Measurements from ENCODE around the gene CLSTN2. TPM values are rescaled to one million over a fixed set of nuclear protein-coding genes. Genes with fewer than 3 reads are reported as not detected.

CLSTN2 gene
- total RNA-seq, 4 donors from 2014 or later: 2.7 to 5.0 (median 3.1) TPM

DNA sequence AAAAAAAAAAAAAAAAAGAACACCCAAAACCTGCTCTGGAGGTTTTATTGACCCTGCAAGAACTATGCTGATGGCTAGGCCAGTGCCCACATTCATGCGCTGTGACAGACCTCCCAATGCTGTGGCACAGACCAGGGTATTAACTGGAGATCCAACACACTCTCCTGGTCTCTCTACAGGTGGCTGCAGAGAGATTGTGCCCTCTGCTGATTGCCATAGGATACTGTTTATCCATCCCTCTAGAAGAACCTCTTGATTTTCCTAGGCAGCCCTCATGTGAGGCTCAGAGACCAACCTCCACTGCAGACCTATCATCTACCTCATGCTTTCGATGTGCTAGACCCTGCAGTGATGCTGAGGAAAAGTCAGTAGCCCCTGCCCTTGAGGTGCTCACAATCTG, 617.4 kb downstream of the CLSTN2 start:
- DNase-seq: no peak
- no peak overlapping the region for H3K27ac ChIP-seq
- no peaks in the 10 kb centered on the region for H3K4me1 ChIP-seq
- no peaks in the 10 kb centered on the region for H3K36me3 ChIP-seq
- TF ChIP-seq, protein P1, sequence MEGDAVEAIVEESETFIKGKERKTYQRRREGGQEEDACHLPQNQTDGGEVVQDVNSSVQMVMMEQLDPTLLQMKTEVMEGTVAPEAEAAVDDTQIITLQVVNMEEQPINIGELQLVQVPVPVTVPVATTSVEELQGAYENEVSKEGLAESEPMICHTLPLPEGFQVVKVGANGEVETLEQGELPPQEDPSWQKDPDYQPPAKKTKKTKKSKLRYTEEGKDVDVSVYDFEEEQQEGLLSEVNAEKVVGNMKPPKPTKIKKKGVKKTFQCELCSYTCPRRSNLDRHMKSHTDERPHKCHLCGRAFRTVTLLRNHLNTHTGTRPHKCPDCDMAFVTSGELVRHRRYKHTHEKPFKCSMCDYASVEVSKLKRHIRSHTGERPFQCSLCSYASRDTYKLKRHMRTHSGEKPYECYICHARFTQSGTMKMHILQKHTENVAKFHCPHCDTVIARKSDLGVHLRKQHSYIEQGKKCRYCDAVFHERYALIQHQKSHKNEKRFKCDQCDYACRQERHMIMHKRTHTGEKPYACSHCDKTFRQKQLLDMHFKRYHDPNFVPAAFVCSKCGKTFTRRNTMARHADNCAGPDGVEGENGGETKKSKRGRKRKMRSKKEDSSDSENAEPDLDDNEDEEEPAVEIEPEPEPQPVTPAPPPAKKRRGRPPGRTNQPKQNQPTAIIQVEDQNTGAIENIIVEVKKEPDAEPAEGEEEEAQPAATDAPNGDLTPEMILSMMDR (IDR thresholded peaks at IDR 0.05): no peak
- TF ChIP-seq POLR2A (IDR thresholded peaks at IDR 0.05): no peak
- no peaks in the 10 kb centered on the region for H3K27me3 ChIP-seq
- H3K4me3 ChIP-seq: no peak overlapping the region
- no peaks in the 10 kb centered on the region for H3K9me3 ChIP-seq

DNA sequence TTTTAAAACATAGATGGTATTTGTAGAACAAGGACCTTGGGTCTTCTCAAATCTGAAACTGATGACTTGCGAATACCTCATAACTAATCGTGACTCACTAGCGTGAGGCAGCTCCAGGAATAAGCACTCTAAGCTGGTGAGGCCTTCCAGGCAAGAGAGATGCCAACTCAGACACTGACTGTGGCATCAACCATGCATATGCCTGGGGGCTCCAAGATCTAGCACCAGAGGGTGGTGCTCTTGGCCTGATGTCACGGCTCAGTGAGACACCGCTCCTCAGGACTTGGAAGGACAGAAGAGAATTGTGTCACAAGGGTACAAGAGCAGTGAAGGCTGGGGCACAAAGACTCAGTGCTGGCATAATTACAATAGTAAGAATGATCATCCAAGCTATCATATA, 617.9 kb downstream of the CLSTN2 start:
- DNase-seq: no peak

DNA sequence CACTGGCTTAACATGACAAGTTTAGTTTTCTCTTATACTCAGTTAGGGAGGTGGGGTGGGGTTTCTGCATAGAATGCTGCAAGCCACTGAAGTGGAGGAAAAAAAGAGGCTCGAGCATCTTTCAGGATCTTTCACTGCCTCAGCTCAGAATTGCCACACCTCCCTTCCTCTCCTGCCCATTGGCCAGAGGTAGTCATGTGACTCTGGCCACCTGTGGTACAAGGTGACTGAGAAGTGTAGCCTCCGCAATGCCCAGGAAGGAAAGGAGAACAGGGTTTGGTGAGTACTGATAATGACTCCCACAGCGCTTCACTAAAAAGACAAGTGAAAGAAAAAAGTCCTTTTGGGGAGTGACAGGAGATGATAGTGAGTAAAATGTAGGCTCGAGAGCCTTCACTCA, 618.6 kb downstream of the CLSTN2 start:
- no peaks in the 10 kb centered on the region for H3K36me3 ChIP-seq
- H3K27ac ChIP-seq: no peak overlapping the region
- TF ChIP-seq, protein P1 (IDR thresholded peaks at IDR 0.05): no peak
- no peak for TF ChIP-seq POLR2A (IDR thresholded peaks at IDR 0.05)
- H3K27me3 ChIP-seq: no peaks in the 10 kb centered on the region
- no peaks in the 10 kb centered on the region for H3K9me3 ChIP-seq
- H3K4me3 ChIP-seq: no peak overlapping the region
- H3K4me1 ChIP-seq: no peaks in the 10 kb centered on the region
- no peak for DNase-seq

More for the DNA sequence above, 617.9 kb downstream of the CLSTN2 start:
- TF ChIP-seq, protein P1 (IDR thresholded peaks at IDR 0.05): no peak
- TF ChIP-seq POLR2A (IDR thresholded peaks at IDR 0.05): no peak
- H3K36me3 ChIP-seq: no peaks in the 10 kb centered on the region
- H3K4me1 ChIP-seq: no peaks in the 10 kb centered on the region
- H3K4me3 ChIP-seq: no peak overlapping the region
- H3K27ac ChIP-seq: no peak overlapping the region
- no peaks in the 10 kb centered on the region for H3K9me3 ChIP-seq
- H3K27me3 ChIP-seq: no peaks in the 10 kb centered on the region

DNA sequence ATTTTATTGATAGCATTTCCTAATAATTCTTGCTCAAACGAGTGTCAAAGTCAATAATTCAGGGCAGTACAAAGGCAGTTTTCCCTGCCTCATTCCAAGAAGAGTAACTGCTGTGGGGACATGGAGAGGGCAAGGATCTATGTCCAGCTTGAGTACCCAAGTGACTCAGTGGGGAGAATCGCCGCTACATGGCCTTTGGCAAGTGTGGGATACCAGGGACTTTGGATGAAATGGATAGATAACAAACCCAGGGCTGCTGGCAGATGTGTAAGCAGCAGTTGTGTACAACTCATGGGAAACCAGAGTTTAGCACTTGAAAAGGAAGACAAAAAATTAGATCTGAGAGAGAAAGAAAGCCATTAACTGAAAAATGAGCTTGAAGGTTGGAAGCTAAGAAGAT, 620.7 kb downstream of the CLSTN2 start:
- TF ChIP-seq POLR2A (IDR thresholded peaks at IDR 0.05): no peak
- TF ChIP-seq, protein P1 (IDR thresholded peaks at IDR 0.05): no peak
- Histone ChIP-seq H3K27ac (no peak overlapping the region), H3K27me3 (no peaks in the 10 kb centered on the region), H3K4me3 (no peak overlapping the region), H3K9me3 (no peaks in the 10 kb centered on the region), H3K4me1 (no peaks in the 10 kb centered on the region), H3K36me3 (no peaks in the 10 kb centered on the region)
- no peak for DNase-seq

DNA sequence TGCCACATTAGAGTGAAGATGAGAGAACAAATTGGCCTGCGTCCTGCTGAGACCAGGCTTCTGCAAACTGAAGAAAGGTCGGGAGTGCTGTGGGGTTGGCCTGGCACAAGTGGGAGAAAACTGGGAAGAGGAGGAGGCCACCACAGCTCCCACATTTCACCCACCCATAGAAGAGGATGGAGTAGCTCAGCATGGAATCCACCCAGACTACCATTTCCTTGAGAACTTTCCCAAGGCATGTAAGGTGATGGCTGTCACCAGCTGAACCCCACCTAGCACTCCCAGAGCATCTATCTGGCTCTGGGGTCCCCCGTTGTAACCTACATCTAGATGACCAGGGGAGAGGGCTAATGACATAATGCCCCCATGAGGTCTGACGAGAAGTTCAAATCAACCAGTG, 622.5 kb downstream of the CLSTN2 start:
- no peaks in the 10 kb centered on the region for H3K4me1 ChIP-seq
- no peak overlapping the region for H3K27ac ChIP-seq
- DNase-seq: no peak
- H3K4me3 ChIP-seq: no peak overlapping the region
- H3K9me3 ChIP-seq: no peaks in the 10 kb centered on the region
- H3K36me3 ChIP-seq: no peaks in the 10 kb centered on the region
- no peaks in the 10 kb centered on the region for H3K27me3 ChIP-seq
- TF ChIP-seq, protein P1 (IDR thresholded peaks at IDR 0.05): no peak
- no peak for TF ChIP-seq POLR2A (IDR thresholded peaks at IDR 0.05)

DNA sequence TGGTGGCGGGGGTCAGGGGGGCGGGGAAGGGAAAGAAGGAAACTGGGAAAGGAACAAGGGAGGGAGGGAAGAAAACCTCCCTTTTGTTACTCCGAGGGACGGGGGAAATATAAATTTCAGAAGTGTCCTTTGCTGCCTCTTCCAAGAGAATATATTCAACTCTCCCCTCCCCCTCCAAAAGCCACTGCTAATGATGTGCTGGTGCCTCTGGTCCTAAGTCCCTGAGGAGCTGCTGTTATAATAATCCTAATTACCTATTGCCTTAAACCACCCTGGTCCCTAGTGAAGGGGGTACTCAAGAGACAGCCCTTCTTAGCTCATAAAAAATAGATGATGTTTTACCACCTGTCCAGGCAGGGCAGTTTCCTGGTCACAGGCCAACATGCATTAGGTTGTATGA, 624.6 kb downstream of the CLSTN2 start:
- DNase-seq: no peak
- TF ChIP-seq POLR2A (IDR thresholded peaks at IDR 0.05): no peak
- TF ChIP-seq, protein P1 (IDR thresholded peaks at IDR 0.05): no peak
- Histone ChIP-seq H3K9me3 (no peaks in the 10 kb centered on the region), H3K27ac (no peak overlapping the region), H3K36me3 (no peaks in the 10 kb centered on the region), H3K27me3 (no peaks in the 10 kb centered on the region), H3K4me1 (no peaks in the 10 kb centered on the region), H3K4me3 (no peak overlapping the region)
